H1 (cell line): ENCODE data around the gene FBXL12. TPM values are rescaled to one million over a fixed set of nuclear protein-coding genes. Genes with fewer than 3 reads are reported as not detected.

Experiments used
- CTCF ChIA-PET: fragments of 300-600 bp; sonication (Branson Sonifier 250); formaldehyde crosslinking; loops from one replicate; lab custom pipeline; 2021; ENCODE audit not compliant: partially characterized antibody; lab: Charles Lee
- POLR2A ChIA-PET: fragments of 300-600 bp; sonication (Branson Sonifier 250); formaldehyde crosslinking; loops from one replicate; lab custom pipeline; 2021; ENCODE audit warnings: inconsistent platforms; ENCODE audit not compliant: partially characterized antibody; lab: Charles Lee
- DNase-seq, 2 experiments: peaks; one replicate each; pipeline versions ENCODE4 v3.0.0 to v3.0.0-alpha.2; 2010 to 2022; ENCODE audit warnings: low spot score in 2 of 2, low read depth in 1 of 2, mixed read lengths in 1 of 2
- FAIRE-seq: peaks from 2 replicates; lab custom pipeline; 2011; peaks lifted over from hg19 to GRCh38; lab: Jason Lieb, UNC
- H2AFZ ChIP-seq: 2 replicates; pipeline ENCODE4 v1.8.1; 2012; ENCODE audit warnings: low read length, inconsistent platforms
- H2AK5ac ChIP-seq: 2 replicates; pipeline ENCODE4 v1.6.1; 2013; ENCODE audit warnings: low read depth, low read length
- H2BK120ac ChIP-seq: replicated peaks from 2 replicates; pipeline ENCODE3; 2013; ENCODE audit warnings: low read depth, low read length, inconsistent platforms
- H2BK12ac ChIP-seq: 2 replicates; pipeline ENCODE4 v1.6.1; 2013; ENCODE audit warnings: low read depth, low read length
- H2BK15ac ChIP-seq: 2 replicates; pipeline ENCODE4 v1.6.1; 2013; ENCODE audit warnings: low read length
- H2BK20ac ChIP-seq: 2 replicates; pipeline ENCODE4 v1.6.1; 2013; ENCODE audit warnings: low read length
- H2BK5ac ChIP-seq: 2 replicates; pipeline ENCODE4 v1.6.1; 2013; ENCODE audit warnings: low read depth, low read length
- H3K14ac ChIP-seq: 2 replicates; pipeline ENCODE4 v1.6.1; 2013; ENCODE audit warnings: inconsistent platforms; ENCODE audit not compliant: insufficient read length
- H3K18ac ChIP-seq: 2 replicates; pipeline ENCODE4 v1.6.1; 2013; ENCODE audit warnings: low read length; ENCODE audit errors: extremely low read depth
- H3K23ac ChIP-seq: 2 replicates; pipeline ENCODE4 v1.6.1; 2013; ENCODE audit warnings: inconsistent platforms; ENCODE audit not compliant: insufficient read length
- H3K23me2 ChIP-seq: 2 replicates; pipeline ENCODE4 v1.6.1; 2013; ENCODE audit warnings: low read depth, low read length
- H3K27ac ChIP-seq: 2 replicates; pipeline ENCODE4 v1.6.1; 2011; ENCODE audit warnings: low read depth, low read length, inconsistent platforms
- H3K27me3 ChIP-seq, 4 experiments: replicated peaks in 1 of 4; 1 replicate in 1 of 4; 2 replicates in 3 of 4; pipeline versions ENCODE4 v1.6.1 to v1.8.1; 2011 to 2013; ENCODE audit warnings: low read length in 3 of 4, mild to moderate bottlenecking in 3 of 4, inconsistent platforms in 2 of 4, mixed read lengths in 2 of 4, moderate library complexity in 1 of 4; ENCODE audit not compliant: control insufficient read depth in 3 of 4, insufficient read depth in 3 of 4; ENCODE audit errors: extremely low read depth in 1 of 4
- H3K36me3 ChIP-seq, 4 experiments: 2 replicates each; pipeline versions ENCODE4 v1.6.1 to v1.8.1; 2011 to 2013; ENCODE audit warnings: mild to moderate bottlenecking in 4 of 4, low read length in 3 of 4, moderate library complexity in 2 of 4, control low read depth in 1 of 4, inconsistent platforms in 1 of 4; ENCODE audit not compliant: insufficient read depth in 4 of 4, control insufficient read depth in 2 of 4
- H3K4ac ChIP-seq: replicated peaks from 2 replicates; pipeline ENCODE3; 2013; ENCODE audit warnings: low read length, low read depth, mixed read lengths, inconsistent platforms; ENCODE audit not compliant: insufficient read length
- H3K4me1 ChIP-seq, 4 experiments: replicated peaks in 1 of 4; 1 replicate in 1 of 4; 2 replicates in 3 of 4; pipeline versions ENCODE4 v1.6.1 to v1.8.1; 2011 to 2013; ENCODE audit warnings: low read length in 3 of 4, inconsistent platforms in 2 of 4, mixed read lengths in 1 of 4; ENCODE audit not compliant: insufficient read depth in 4 of 4, control insufficient read depth in 3 of 4
- H3K4me2 ChIP-seq, 2 experiments: 2 replicates each; pipeline versions ENCODE4 v1.6.1 to v1.8.1; 2011 to 2013; ENCODE audit warnings: low read depth in 2 of 2, low read length in 2 of 2, control low read depth in 1 of 2, inconsistent platforms in 1 of 2, mild to moderate bottlenecking in 1 of 2; ENCODE audit not compliant: insufficient read depth in 1 of 2
- H3K4me3 ChIP-seq, 4 experiments: fragments of 200-600, 300-600 bp in 1 of 4; sonication (generic), shearing (Covaris generic), sonication (Bioruptor Twin) in 1 of 4; 2 replicates each; pipeline versions ENCODE4 v1.5.1 to v1.8.1; 2011 to 2016; ENCODE audit warnings: low read length in 4 of 4, low read depth in 3 of 4, control low read depth in 2 of 4, inconsistent platforms in 2 of 4, mild to moderate bottlenecking in 2 of 4, mixed read lengths in 1 of 4, moderate library complexity in 1 of 4; ENCODE audit not compliant: insufficient read depth in 2 of 4; ENCODE audit errors: extremely low read depth in 1 of 4
- H3K56ac ChIP-seq: replicated peaks from 2 replicates; pipeline ENCODE3; 2013; ENCODE audit warnings: low read depth, mild to moderate bottlenecking, mixed read lengths, low read length, inconsistent platforms; ENCODE audit not compliant: insufficient read length
- H3K79me1 ChIP-seq: 2 replicates; pipeline ENCODE4 v1.6.1; 2013; ENCODE audit warnings: low read depth, low read length, control low read depth
- H3K79me2 ChIP-seq, 2 experiments: 2 replicates each; pipeline versions ENCODE4 v1.6.1 to v1.8.1; 2012 to 2013; ENCODE audit warnings: low read length in 2 of 2, mild to moderate bottlenecking in 2 of 2, inconsistent platforms in 1 of 2; ENCODE audit not compliant: insufficient read depth in 2 of 2, control insufficient read depth in 1 of 2
- H3K9ac ChIP-seq, 4 experiments: replicated peaks in 1 of 4; 1 replicate in 1 of 4; 2 replicates in 3 of 4; pipeline versions ENCODE4 v1.6.1 to v1.8.1; 2011 to 2013; ENCODE audit warnings: low read depth in 3 of 4, low read length in 3 of 4, control low read depth in 2 of 4, mild to moderate bottlenecking in 2 of 4, moderate library complexity in 2 of 4, inconsistent platforms in 1 of 4; ENCODE audit errors: extremely low read depth in 1 of 4
- H3K9me3 ChIP-seq, 2 experiments: 2 replicates each; pipeline versions ENCODE4 v1.6.1 to v1.8.1; 2012 to 2013; ENCODE audit warnings: mild to moderate bottlenecking in 2 of 2, moderate library complexity in 2 of 2, control low read depth in 1 of 2, inconsistent platforms in 1 of 2, low read depth in 1 of 2, low read length in 1 of 2, mixed read lengths in 1 of 2; ENCODE audit not compliant: insufficient read depth in 2 of 2
- H4K20me1 ChIP-seq, 2 experiments: replicated peaks in 1 of 2; 2 replicates each; pipeline versions ENCODE3 to v1.8.1; 2011 to 2013; ENCODE audit warnings: inconsistent platforms in 2 of 2, low read length in 2 of 2, mild to moderate bottlenecking in 1 of 2; ENCODE audit not compliant: insufficient read depth in 2 of 2, control insufficient read depth in 1 of 2
- H4K5ac ChIP-seq: 2 replicates; pipeline ENCODE4 v1.6.1; 2013; ENCODE audit warnings: low read length, low read depth, mixed read lengths, inconsistent platforms; ENCODE audit not compliant: insufficient read length
- H4K8ac ChIP-seq: 2 replicates; pipeline ENCODE4 v1.8.0; 2013; ENCODE audit warnings: mild to moderate bottlenecking, moderate library complexity, low read length, inconsistent platforms; ENCODE audit not compliant: insufficient read depth; ENCODE audit errors: extremely low read depth
- H4K91ac ChIP-seq: replicated peaks from 2 replicates; pipeline ENCODE3; 2013; ENCODE audit warnings: low read length, mixed read lengths, inconsistent platforms; ENCODE audit not compliant: insufficient read length
- SIX5 ChIP-seq: IDR thresholded peaks from 2 replicates; pipeline ENCODE4 v1.6.1; 2011; ENCODE audit warnings: mild to moderate bottlenecking, low read depth, low read length
- WGBS, 2 experiments: shearing (Covaris generic) in 1 of 2; methylation state at CpG; one replicate each; pipeline versions ENCODE4 v1.1.6 to v1.1.7; 2013 to 2015; ENCODE audit warnings: low lambda C conversion rate in 2 of 2, mixed read lengths in 2 of 2, inconsistent platforms in 1 of 2, low coverage in 1 of 2, missing lambda C conversion rate in 1 of 2; ENCODE audit not compliant: insufficient replicate concordance in 2 of 2, insufficient coverage in 1 of 2, insufficient read length in 1 of 2; ENCODE audit errors: extremely low coverage in 1 of 2, missing lambda C conversion rate in 1 of 2; 5-methylcytosine and 5-hydroxymethylcytosine counted together
- polyA plus RNA-seq, 7 experiments: library from polyadenylated mRNA; depleted of rRNA in 3 of 7; stranded (reverse) in 5 of 7; unstranded in 2 of 7; fragments of >200 nt in 5 of 7; fragments of 200-250 nt in 2 of 7; gene quantifications; 1 replicate in 5 of 7; 2 replicates in 1 of 7; 4 replicates in 1 of 7; pipeline versions ENCODE4 v1.2.1 to v1.2.3, GENCODE V29; 2011 to 2013; ENCODE audit warnings: missing spikeins in 2 of 7, mixed read lengths in 2 of 7
- total RNA-seq: library from RNA; stranded (reverse); fragmentation: NEBNext Ultra II Directional; extraction: Animal tissue kit (Norgen Biotek cat#: 25700); gene quantifications from 2 replicates; pipeline ENCODE4 v1.2.1, GENCODE V29; 2021

The FBXL12 gene
- total and polyA plus RNA-seq, 2 of the 8 experiments (the other 6 are each of a cell fraction or from before 2014, with no cell fraction given) = 24.6 to 62.3 TPM

- no peak overlapping the region for H3K14ac ChIP-seq
- H2BK15ac ChIP-seq = no peak overlapping the region
- no peaks in the 10 kb centered on the region for H3K79me2 ChIP-seq
- H2AFZ ChIP-seq = no peak overlapping the region
- H4K5ac ChIP-seq = no peak overlapping the region
- no peak overlapping the region for H3K56ac ChIP-seq
- DNase-seq (no peak), FAIRE-seq (no peak)
- peaks cover 7 to 23% (median 14%) of the 10 kb centered on the region in 4 experiments for H3K36me3 ChIP-seq
- no peaks in the 10 kb centered on the region; the same call in 1 of the 2 replicates for H3K79me1 ChIP-seq
- no peak overlapping the region for H2BK120ac ChIP-seq
- H2BK5ac ChIP-seq = no peak overlapping the region
- no peak overlapping the region for H3K4me2 ChIP-seq
- no peak overlapping the region for H3K4me3 ChIP-seq
- H3K9ac ChIP-seq = no peak overlapping the region
- no peaks in the 10 kb centered on the region for H3K27me3 ChIP-seq
- no peak overlapping the region for H4K8ac ChIP-seq
- H4K20me1 ChIP-seq = peaks cover 0 to 1% of the 10 kb centered on the region in 2 experiments
- no peaks in the 10 kb centered on the region for H3K23me2 ChIP-seq
- H3K23ac ChIP-seq = no peak overlapping the region
- H3K4me1 ChIP-seq = no peaks in the 10 kb centered on the region
- no peak overlapping the region for H3K18ac ChIP-seq
- H3K27ac ChIP-seq = no peak overlapping the region
- H3K4ac ChIP-seq = no peak overlapping the region
- H2BK20ac ChIP-seq = no peak overlapping the region
- H2BK12ac ChIP-seq = no peak overlapping the region
- no peaks in the 10 kb centered on the region for H3K9me3 ChIP-seq
- ChIA-PET CTCF (interaction anchor here (0.9 kb wide), 1 partner anchor 8 kb away, joined by 3 read pairs; no protein-coding TSS in a partner anchor), POLR2A (interaction anchor here (0.6 to 3.2 kb wide), 3 partner anchors 8 to 27 kb away, joined by 4 to 11 read pairs (median 6); partner anchors contain the start of gene FBXL12)
- no peak overlapping the region for H4K91ac ChIP-seq
- no peak overlapping the region for H2AK5ac ChIP-seq
- 94% methylated on average over 3 of the region's 3 CpGs; no CpG with 5 or more reads in 1 of the 2 experiments for WGBS, 2 experiments
- TF ChIP-seq SIX5 = no peak
These were observed 12.1 kb downstream of the FBXL12 start for GRCh38 chr19:9806803-9807202.
